Activated CD8-positive, alpha-beta memory T cell treated with anti-CD3 and anti-CD28 coated beads, Interleukin-2, amount 10 ng/mL, durations not matched to agents 7 days and 5 days (primary cell): ENCODE measurements around the gene ZDHHC1. TPM values are rescaled to one million over a fixed set of nuclear protein-coding genes. Genes with fewer than 3 reads are reported as not detected.
A peak's percentile ranks its signal among the peaks of the same experiment; 100 is the strongest.
"Not testable (repeated sequence)": the region's sequence is repeated elsewhere in the genome, so short reads cannot be mapped to it uniquely, and the experiment has no call there.

Experiments
- ATAC-seq: fragments of 150-1000 bp; cut with Tn5 transposase; one replicate; pipeline ENCODE4 v1.10.0; 2021; ENCODE audit warnings: moderate library complexity
- CTCF ChIA-PET: fragments of 350-600 bp; sonication (Branson Sonifier 250); formaldehyde crosslinking; loops from one replicate; lab custom pipeline; 2021; ENCODE audit warnings: antibody characterized with exemption; lab: Charles Lee
- DNase-seq: peaks from one replicate; pipeline ENCODE4 v3.0.0-alpha.2; 2020
- H3K27ac Mint-ChIP-seq: one replicate; pipeline ENCODE4 v1.8.0; 2021; ENCODE audit warnings: mild to moderate bottlenecking, mixed read lengths
- H3K27me3 Mint-ChIP-seq: one replicate; pipeline ENCODE4 v1.8.0; 2021; ENCODE audit warnings: mixed read lengths
- H3K36me3 Mint-ChIP-seq: one replicate; pipeline ENCODE4 v1.8.0; 2021; ENCODE audit warnings: mild to moderate bottlenecking, mixed read lengths
- H3K4me1 Mint-ChIP-seq: one replicate; pipeline ENCODE4 v1.8.0; 2021; ENCODE audit warnings: mixed read lengths
- H3K4me3 Mint-ChIP-seq: one replicate; pipeline ENCODE4 v1.8.0; 2021; ENCODE audit warnings: mild to moderate bottlenecking, moderate library complexity, mixed read lengths
- H3K9me3 Mint-ChIP-seq: one replicate; pipeline ENCODE4 v1.8.0; 2022; ENCODE audit warnings: low read depth, mixed read lengths
- total RNA-seq, 2 experiments: library from RNA; stranded (reverse); gene quantifications; one replicate each; pipeline ENCODE4 v1.2.3, GENCODE V29; 2021

ZDHHC1 gene
- total RNA-seq, 2 experiments from 2014 or later: 0.41 to 0.49 TPM

DNA sequence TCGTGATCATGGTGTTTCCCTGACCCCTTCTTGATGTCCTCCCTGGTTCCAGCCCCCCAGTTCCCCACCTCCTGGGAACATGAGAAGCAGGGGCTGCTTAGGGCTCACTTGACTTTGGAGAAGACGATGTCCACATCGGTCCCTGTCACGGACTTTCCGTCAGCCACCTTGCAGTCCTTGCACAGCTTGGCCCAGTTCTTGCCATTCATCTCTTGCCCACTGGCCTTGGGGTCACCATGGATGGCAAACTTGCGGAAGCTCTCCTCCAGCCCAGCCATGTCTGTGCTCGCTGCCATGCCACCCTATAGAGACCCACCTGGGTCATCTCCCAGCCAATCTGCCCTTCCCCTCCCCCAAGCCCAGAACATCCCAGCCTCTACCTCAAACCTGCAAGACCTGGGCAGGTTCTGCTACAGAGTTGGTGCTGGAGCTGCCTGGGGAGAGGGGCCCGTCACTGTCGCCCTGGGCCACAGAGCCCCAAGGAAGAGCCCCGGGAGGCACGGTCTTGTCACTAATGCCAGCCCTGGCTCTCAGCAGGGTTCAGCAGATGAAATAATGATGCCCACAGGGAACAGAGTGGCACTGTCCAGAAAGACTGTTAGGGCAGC, 25.4 kb downstream of the ZDHHC1 start:
- CTCF ChIA-PET: interaction anchor here (0.6 to 1.0 kb wide), 2 partner anchors 38 to 147 kb away, joined by 3 to 4 read pairs; no protein-coding TSS in a partner anchor
- Mint-ChIP-seq H3K9me3 (no peaks in the 10 kb centered on the region), H3K27ac (no peak overlapping the region), H3K27me3 (peaks cover 41% of the 10 kb centered on the region), H3K4me3 (no peak overlapping the region), H3K36me3 (no peaks in the 10 kb centered on the region), H3K4me1 (peaks cover 7% of the 10 kb centered on the region)
- no peak for DNase-seq
- no peak for ATAC-seq

DNA sequence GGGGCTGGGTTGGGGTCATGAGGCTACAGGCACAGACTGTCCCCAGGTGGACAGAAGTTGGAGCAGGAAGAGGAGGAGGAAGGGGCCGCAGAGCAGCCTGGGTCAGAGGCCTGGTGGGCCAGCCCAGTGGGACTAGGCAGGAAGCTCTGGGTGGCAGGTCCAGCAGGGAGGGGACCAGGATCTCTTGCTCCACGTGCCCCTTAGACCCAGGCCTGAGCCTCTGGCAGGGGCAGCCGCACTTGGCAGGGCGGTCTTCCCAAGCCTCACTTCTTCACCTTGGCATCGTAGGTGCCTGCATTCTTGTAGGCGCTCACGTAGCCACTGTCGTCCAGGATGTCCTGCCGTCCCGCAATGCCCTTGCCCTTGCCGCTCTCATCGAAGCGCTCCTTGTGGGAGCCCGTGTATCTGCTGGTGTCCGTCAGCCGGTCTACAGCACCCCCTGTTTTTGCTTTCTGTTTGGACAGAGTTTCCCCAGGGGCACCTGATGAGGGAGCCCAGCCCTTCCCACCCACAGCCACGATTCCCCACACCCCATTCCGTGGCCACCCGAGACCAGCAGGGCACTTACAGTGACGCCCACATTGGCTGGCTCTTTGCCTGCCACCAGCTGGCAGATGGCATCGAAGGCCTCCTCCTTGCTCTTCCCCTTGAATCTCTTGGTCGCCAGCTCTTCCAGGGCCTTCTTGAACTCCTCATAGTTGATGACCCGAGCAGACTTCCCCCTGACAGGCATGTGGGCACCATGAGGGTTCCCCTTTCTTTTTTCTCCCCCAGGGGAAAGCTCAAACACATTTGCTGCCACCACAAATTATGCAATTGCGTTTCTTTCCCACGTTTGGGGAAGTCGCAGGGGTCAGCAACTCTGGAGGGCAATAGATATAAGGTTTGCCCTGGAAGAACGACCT, 26.1 kb downstream of the ZDHHC1 start:
- H3K27ac Mint-ChIP-seq: no peak overlapping the region

DNA sequence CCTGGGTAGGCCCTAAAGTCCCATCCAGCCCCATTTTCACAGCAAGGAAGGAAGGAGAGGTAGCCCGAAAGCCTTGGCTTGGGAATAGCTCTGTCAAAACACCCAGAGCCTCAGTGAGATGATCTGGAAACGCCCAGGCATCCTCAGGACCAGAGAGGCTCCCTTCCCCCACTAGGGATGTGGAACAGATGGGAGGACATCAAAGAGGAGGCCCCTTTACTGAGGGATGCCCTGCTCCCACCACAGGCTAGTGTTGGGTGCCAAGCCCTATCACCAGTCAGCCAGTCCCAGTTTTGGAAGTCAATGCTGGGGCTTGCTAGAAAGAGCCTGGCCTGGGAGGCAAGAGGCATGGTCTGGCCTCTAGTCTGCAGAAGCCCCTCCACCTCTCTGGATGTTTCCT, 27.7 kb downstream of the ZDHHC1 start:
- Mint-ChIP-seq H3K9me3 (no peaks in the 10 kb centered on the region), H3K36me3 (no peaks in the 10 kb centered on the region), H3K4me3 (no peak overlapping the region), H3K27ac (no peak overlapping the region), H3K27me3 (peaks cover 34% of the 10 kb centered on the region), H3K4me1 (peaks cover 1% of the 10 kb centered on the region)
- DNase-seq (peak; percentile 31), ATAC-seq (no peak)
- CTCF ChIA-PET: interaction anchor here (1.0 to 1.4 kb wide), 2 partner anchors 11 to 40 kb away, joined by 3 to 5 read pairs; no protein-coding TSS in a partner anchor

More for the DNA sequence above, 26.1 kb downstream of the ZDHHC1 start:
- ATAC-seq (no peak), DNase-seq (no peak)
- Mint-ChIP-seq H3K36me3 (no peaks in the 10 kb centered on the region), H3K9me3 (no peaks in the 10 kb centered on the region), H3K4me3 (no peak overlapping the region), H3K27me3 (peaks cover 40% of the 10 kb centered on the region), H3K4me1 (peaks cover 7% of the 10 kb centered on the region)
- CTCF ChIA-PET: no interaction called here

DNA sequence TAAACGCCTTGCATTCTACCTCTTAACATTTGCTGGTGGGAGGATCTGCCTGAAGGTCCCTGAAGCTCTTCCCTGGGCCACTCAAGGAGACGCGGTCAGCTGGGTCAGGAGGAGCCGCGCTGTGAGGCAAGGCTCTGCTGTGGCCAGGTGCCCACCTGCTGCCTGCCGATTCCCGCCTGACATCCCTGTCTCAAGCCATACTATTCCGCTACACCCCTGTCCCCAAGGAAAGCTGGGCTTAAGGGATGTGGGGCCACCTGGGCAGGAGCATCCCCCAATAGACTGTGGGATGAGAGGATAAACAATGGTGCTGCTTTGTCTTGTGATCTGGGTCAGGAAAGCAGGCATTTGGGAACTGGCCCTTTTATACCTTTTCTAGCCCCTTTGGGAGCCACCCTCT, 28.1 kb downstream of the ZDHHC1 start:
- DNase-seq (peak; percentile 23), ATAC-seq (no peak)
- Mint-ChIP-seq H3K27me3 (peaks cover 32% of the 10 kb centered on the region), H3K4me1 (no peaks in the 10 kb centered on the region), H3K36me3 (no peaks in the 10 kb centered on the region), H3K9me3 (no peaks in the 10 kb centered on the region), H3K27ac (no peak overlapping the region), H3K4me3 (no peak overlapping the region)
- CTCF ChIA-PET: interaction anchor here (1.4 kb wide), 1 partner anchor 11 kb away, joined by 5 read pairs; no protein-coding TSS in a partner anchor

DNA sequence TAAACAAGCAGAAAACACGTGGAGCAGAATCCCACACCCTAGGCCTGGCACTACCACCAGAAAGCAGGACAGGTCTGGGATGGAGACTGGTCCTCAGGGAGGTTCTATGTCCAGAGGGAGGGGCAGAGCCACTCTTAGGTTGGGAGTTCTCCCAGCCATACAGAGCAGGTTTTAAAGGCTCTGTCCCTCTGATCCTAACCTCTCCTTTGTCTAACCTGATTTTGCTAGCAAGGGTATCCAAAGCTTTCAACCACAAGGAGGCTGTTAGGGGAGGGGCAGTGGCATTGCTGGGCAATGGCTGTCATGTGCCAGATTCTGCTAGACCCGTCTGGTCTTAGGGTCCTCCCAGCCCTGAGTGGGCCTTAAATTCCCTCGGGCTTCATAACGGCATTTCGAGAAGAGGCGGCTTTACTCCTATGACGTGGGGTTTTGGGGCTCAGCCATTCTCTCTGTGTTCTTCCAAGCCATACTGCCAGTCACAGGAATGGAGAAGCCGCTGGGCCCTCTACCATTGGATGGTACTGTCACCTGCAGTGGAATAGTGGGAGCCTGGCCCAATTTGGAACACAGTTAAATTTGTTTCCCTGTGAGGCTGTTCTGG, 28.7 kb downstream of the ZDHHC1 start:
- DNase-seq: peak; percentile 25
- Mint-ChIP-seq H3K4me1 (no peaks in the 10 kb centered on the region), H3K4me3 (no peak overlapping the region), H3K27ac (no peak overlapping the region), H3K27me3 (peaks cover 27% of the 10 kb centered on the region), H3K9me3 (no peaks in the 10 kb centered on the region), H3K36me3 (no peaks in the 10 kb centered on the region)
- CTCF ChIA-PET: no interaction called here
- no peak for ATAC-seq

DNA sequence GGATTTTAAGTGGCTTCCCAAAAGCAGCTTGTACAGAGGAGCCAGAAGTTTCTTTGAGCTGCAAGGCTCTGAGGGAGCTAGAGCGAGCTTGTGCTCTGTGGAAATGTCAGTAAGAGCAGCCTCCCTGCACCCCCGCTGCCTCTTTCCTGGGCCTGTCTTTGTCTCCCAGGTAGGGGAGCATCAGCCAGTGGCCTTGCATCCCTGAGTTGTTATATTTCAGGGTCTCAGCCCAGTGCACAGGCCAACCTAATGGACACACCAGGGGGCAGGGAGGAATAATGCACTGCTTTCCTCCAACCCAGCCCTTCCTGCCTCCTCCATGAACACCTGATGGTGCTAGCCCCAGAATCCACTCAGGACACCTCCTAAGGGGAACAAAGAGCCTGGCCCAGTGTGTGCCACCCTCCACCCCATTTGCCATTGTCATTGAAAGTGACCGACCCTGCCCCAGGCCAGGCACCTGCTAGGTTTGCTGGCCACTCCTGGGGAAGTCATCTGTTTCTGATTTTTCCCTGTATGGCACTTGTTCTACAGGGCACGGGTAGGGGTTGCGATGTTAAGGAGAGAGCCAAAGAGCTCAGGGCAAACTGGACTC, 29.3 kb downstream of the ZDHHC1 start:
- no peak for ATAC-seq
- Mint-ChIP-seq H3K27me3 (peaks cover 21% of the 10 kb centered on the region), H3K27ac (no peak overlapping the region), H3K9me3 (no peaks in the 10 kb centered on the region), H3K4me1 (no peaks in the 10 kb centered on the region), H3K4me3 (no peak overlapping the region), H3K36me3 (no peaks in the 10 kb centered on the region)
- peak; percentile 21 for DNase-seq
- CTCF ChIA-PET: interaction anchor here (1.0 to 1.8 kb wide), 2 partner anchors 13 to 41 kb away, joined by 3 to 6 read pairs; no protein-coding TSS in a partner anchor

DNA sequence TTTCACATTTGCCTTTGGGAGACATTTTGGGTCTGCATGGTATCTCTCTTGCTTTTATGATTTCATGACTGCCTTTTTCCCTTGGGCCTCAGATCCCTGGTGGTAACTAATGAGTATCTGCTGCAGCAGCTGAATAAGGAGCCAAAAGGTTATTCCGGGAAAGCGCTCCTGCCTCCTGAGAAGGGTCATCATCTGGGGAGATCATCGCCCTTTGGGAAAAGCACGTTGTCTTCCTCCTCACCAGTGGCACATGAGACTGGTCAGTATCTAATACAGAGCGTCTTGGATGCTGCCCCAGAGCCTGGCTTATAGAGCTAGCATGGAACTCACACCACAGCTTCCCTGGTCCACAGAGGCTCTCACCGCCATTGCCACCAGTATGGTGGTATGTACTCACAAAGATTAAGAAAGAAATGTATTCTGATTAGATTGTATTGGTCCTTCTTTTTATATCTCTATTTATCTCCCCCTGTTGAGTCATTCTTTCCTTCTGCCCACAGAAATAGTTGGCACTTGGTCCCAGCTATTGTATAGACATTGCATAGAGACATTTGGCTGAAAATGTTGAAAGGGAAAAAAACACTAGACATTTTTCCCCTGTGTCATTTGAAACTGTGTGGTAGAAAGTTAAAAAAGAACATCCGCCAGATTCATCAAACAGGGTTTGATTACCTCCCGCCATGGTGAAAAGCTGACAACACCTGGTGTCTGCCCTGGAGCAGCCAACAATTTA, 31.3 kb downstream of the ZDHHC1 start:
- CTCF ChIA-PET: interaction anchor here (0.6 to 1.8 kb wide), 4 partner anchors 15 to 266 kb away, joined by 3 to 6 read pairs (median 4); no protein-coding TSS in a partner anchor
- DNase-seq: peak; percentile 29
- ATAC-seq: no peak
- Mint-ChIP-seq H3K4me1 (no peaks in the 10 kb centered on the region), H3K9me3 (no peaks in the 10 kb centered on the region), H3K36me3 (no peaks in the 10 kb centered on the region), H3K27ac (no peak overlapping the region), H3K27me3 (peaks cover 21% of the 10 kb centered on the region), H3K4me3 (no peak overlapping the region)

DNA sequence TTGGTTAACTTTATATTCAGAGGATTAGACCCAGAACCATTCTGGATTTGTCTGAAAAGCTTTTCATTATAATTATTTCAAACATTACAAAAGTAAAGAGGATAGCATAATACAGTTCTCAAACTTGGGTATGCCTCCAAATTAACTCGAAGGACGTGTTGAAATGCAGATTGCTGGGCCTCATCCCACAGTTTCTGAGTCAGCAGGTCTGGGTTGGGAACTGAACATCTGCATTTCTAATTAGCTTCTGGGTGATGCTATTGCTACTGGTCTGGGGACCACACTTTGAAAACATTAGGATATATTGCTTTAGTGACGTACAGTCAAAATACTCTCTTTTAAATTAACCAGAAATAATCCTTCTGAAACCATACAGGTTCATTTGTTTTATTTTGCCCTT, 33.0 kb downstream of the ZDHHC1 start:
- CTCF ChIA-PET: interaction anchor here (0.6 to 1.8 kb wide), 4 partner anchors 17 to 79 kb away, joined by 3 to 5 read pairs (median 4); no protein-coding TSS in a partner anchor
- H3K4me1 Mint-ChIP-seq: no peaks in the 10 kb centered on the region
- no peak overlapping the region for H3K4me3 Mint-ChIP-seq
- no peak overlapping the region for H3K27ac Mint-ChIP-seq
- H3K36me3 Mint-ChIP-seq: no peaks in the 10 kb centered on the region
- H3K27me3 Mint-ChIP-seq: peaks cover 19% of the 10 kb centered on the region
- ATAC-seq: no peak
- no peaks in the 10 kb centered on the region for H3K9me3 Mint-ChIP-seq
- DNase-seq: no peak

DNA sequence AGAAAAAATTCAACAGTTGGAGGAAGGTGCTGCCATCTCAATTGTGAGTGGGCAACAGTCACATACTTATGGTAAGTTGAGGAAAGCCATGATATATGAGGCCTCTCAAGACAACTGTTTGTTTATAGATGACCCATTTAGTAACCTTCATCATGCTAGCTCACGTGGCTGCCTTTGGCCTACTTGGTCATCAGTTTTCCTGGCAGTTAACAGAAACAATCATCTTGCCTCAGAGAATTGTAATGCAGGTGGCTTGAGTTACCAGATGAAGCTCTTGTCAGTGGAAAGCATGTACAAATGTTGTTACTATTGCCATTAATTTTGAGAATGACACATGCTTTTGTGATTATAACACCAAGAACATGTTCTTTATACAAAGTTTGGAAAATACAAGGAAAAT, 37.6 kb downstream of the ZDHHC1 start:
- ATAC-seq (no peak), DNase-seq (no peak)
- H3K27ac Mint-ChIP-seq: no peak overlapping the region
- H3K9me3 Mint-ChIP-seq: no peaks in the 10 kb centered on the region
- H3K27me3 Mint-ChIP-seq: peaks cover 13% of the 10 kb centered on the region
- no peak overlapping the region for H3K4me3 Mint-ChIP-seq
- no peaks in the 10 kb centered on the region for H3K4me1 Mint-ChIP-seq
- CTCF ChIA-PET: interaction anchor here (0.6 to 1.0 kb wide), 3 partner anchors 16 to 49 kb away, joined by 3 read pairs; no protein-coding TSS in a partner anchor
- H3K36me3 Mint-ChIP-seq: no peaks in the 10 kb centered on the region

DNA sequence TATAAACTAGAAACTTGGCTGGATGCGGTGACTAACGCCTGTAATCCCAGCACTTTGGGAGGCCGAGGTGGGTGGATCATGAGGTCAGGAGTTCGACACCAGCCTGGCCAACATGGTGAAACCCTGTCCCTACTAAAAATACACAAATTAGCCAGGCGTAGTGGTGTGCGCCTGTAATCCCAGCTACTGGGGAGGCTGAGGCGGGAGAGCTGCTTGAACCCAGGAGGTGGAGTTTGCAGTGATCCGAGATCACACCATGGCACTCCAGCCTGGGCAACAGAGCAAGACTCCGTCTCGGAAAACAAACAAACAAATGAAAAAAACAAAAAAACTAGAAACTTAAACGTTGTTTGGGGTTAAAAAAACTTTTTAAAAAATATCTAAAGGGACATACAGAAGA, 40.3 kb downstream of the ZDHHC1 start:
- H3K9me3 Mint-ChIP-seq, H3K36me3 Mint-ChIP-seq, H3K4me1 Mint-ChIP-seq, ATAC-seq, H3K27ac Mint-ChIP-seq, DNase-seq, CTCF ChIA-PET, H3K4me3 Mint-ChIP-seq: not testable (repeated sequence)
- peaks cover 13% of the 10 kb centered on the region for H3K27me3 Mint-ChIP-seq

DNA sequence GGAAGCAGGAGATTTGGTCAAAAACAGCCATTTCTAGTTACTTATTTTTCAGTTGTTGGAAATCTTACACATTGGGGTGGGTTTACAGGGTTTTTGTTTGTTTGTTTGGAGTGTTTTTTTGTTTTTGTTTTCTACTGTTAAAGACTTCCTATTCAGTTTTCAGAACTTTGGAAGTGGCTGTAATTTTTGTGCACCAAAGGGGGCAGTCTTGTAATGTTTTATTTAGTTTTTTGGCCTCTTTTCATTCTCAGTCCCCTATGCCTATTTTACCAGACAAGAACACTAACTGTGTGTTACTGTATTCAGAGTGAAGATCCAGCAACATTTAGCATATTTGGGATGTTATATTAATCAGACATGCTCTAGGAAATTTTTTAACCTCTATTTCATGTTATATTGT, 43.6 kb downstream of the ZDHHC1 start:
- no peak overlapping the region for H3K4me3 Mint-ChIP-seq
- DNase-seq: no peak
- no peaks in the 10 kb centered on the region for H3K4me1 Mint-ChIP-seq
- CTCF ChIA-PET: interaction anchor here (1.8 kb wide), 1 partner anchor 21 kb away, joined by 5 read pairs; the partner anchor contains the start of gene TPPP3
- H3K36me3 Mint-ChIP-seq: no peaks in the 10 kb centered on the region
- H3K27me3 Mint-ChIP-seq: peaks cover 6% of the 10 kb centered on the region
- H3K9me3 Mint-ChIP-seq: no peaks in the 10 kb centered on the region
- no peak for ATAC-seq
- H3K27ac Mint-ChIP-seq: no peak overlapping the region

DNA sequence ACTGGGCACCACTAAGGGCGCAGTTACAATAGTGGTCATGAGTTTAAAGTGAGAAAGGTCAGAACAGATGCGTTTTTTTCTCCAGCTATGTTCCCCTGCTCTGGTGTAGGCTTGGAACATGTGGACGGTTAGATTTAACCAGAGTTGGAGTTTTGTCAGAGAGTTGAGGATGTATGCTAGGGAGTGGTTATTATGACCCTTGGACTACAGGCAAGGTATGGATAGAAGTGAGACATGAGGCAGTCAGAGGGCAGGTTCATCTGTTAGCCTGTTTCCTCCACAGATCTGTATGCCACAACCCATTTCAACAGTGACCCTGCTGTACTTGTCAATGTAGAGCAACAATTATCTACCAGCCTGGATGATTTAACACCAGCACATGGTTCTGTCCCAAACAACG, 45.6 kb downstream of the ZDHHC1 start:
- no peak for ATAC-seq
- CTCF ChIA-PET: no interaction called here
- no peaks in the 10 kb centered on the region for H3K27me3 Mint-ChIP-seq

More for the DNA sequence above, 45.6 kb downstream of the ZDHHC1 start:
- no peaks in the 10 kb centered on the region for H3K9me3 Mint-ChIP-seq
- DNase-seq: no peak
- H3K4me3 Mint-ChIP-seq: no peak overlapping the region
- no peaks in the 10 kb centered on the region for H3K36me3 Mint-ChIP-seq
- H3K27ac Mint-ChIP-seq: no peak overlapping the region
- H3K4me1 Mint-ChIP-seq: peaks cover 2% of the 10 kb centered on the region
